Liver (tissue), 9 donors: Measurements from ENCODE around the gene SEMA6D. TPM values are rescaled to one million over a fixed set of nuclear protein-coding genes. Genes with fewer than 3 reads are reported as not detected.

ENCODE experiments used
- DNase-seq: peaks from one replicate; pipeline ENCODE4 v3.0.0-alpha.2; 2017; ENCODE audit warnings: low spot score
- H3K27ac ChIP-seq, 2 donors: one replicate each; pipeline ENCODE4 v1.7.0; 2013; ENCODE audit warnings: inconsistent platforms in 2 of 2, low read length in 2 of 2, control low read depth in 1 of 2, low read depth in 1 of 2, mild to moderate bottlenecking in 1 of 2
- H3K27me3 ChIP-seq, 4 donors: one replicate each; pipeline versions ENCODE4 v1.6.1 to v1.7.0; 2013; ENCODE audit warnings: low read length in 3 of 4, inconsistent platforms in 1 of 4, mild to moderate bottlenecking in 1 of 4, moderate library complexity in 1 of 4; ENCODE audit not compliant: control insufficient read depth in 4 of 4, insufficient read depth in 4 of 4
- H3K36me3 ChIP-seq, 4 donors: one replicate each; pipeline versions ENCODE4 v1.6.1 to v1.7.0; 2013; ENCODE audit warnings: low read length in 3 of 4, mild to moderate bottlenecking in 3 of 4, low read depth in 1 of 4, moderate library complexity in 1 of 4; ENCODE audit not compliant: control insufficient read depth in 4 of 4, insufficient read depth in 3 of 4
- H3K4me1 ChIP-seq, 4 donors: one replicate each; pipeline versions ENCODE4 v1.6.1 to v1.7.0; 2013; ENCODE audit warnings: low read length in 3 of 4, mild to moderate bottlenecking in 3 of 4, moderate library complexity in 1 of 4; ENCODE audit not compliant: control insufficient read depth in 4 of 4, insufficient read depth in 4 of 4
- H3K4me3 ChIP-seq, 3 donors: one replicate each; pipeline versions ENCODE4 v1.6.1 to v1.7.0; 2013; ENCODE audit warnings: low read length in 3 of 3, control low read depth in 1 of 3, low read depth in 1 of 3, mild to moderate bottlenecking in 1 of 3
- H3K9ac ChIP-seq, 2 donors: one replicate each; pipeline ENCODE4 v1.7.0; 2013; ENCODE audit warnings: low read length in 2 of 2, mild to moderate bottlenecking in 2 of 2, moderate library complexity in 2 of 2, control low read depth in 1 of 2, low read depth in 1 of 2
- H3K9me3 ChIP-seq, 4 donors: one replicate each; pipeline versions ENCODE4 v1.6.1 to v1.7.0; 2013; ENCODE audit warnings: low read length in 3 of 4; ENCODE audit not compliant: control insufficient read depth in 4 of 4
- EGR1 ChIP-seq, 2 donors: IDR thresholded peaks; 2 replicates each; pipeline ENCODE4 v1.6.1; 2016 to 2018; ENCODE audit warnings: antibody characterized with exemption in 2 of 2, low read depth in 2 of 2
- FOXA1 ChIP-seq: IDR thresholded peaks from 2 replicates; pipeline ENCODE4 v1.6.1; 2016; ENCODE audit warnings: antibody characterized with exemption
- FOXA2 ChIP-seq: IDR thresholded peaks from 2 replicates; pipeline ENCODE4 v1.6.1; 2016; ENCODE audit warnings: antibody characterized with exemption
- GABPA ChIP-seq, 2 donors: IDR thresholded peaks in 1 of 2; conservative IDR thresholded peaks in 1 of 2; 2 replicates each; pipeline ENCODE4 v1.6.1; 2016; ENCODE audit warnings: antibody characterized with exemption in 2 of 2, mild to moderate bottlenecking in 1 of 2, moderate library complexity in 1 of 2
- HNF4A ChIP-seq, 2 donors: conservative IDR thresholded peaks; 2 replicates each; pipeline ENCODE4 v1.6.1; 2016; ENCODE audit warnings: antibody characterized with exemption in 2 of 2, mild to moderate bottlenecking in 2 of 2
- HNF4G ChIP-seq: IDR thresholded peaks from 2 replicates; pipeline ENCODE4 v1.6.1; 2016; ENCODE audit warnings: antibody characterized with exemption
- JUND ChIP-seq, 2 donors: IDR thresholded peaks; 2 replicates each; pipeline ENCODE4 v1.6.1; 2016; ENCODE audit warnings: antibody characterized with exemption in 2 of 2
- MAX ChIP-seq: IDR thresholded peaks from 2 replicates; pipeline ENCODE4 v1.6.1; 2016; ENCODE audit warnings: antibody characterized with exemption
- NR2F2 ChIP-seq: IDR thresholded peaks from 2 replicates; pipeline ENCODE4 v1.6.1; 2016; ENCODE audit warnings: antibody characterized with exemption
- RAD21 ChIP-seq, 2 donors: IDR thresholded peaks; 2 replicates each; pipeline ENCODE4 v1.6.1; 2016; ENCODE audit warnings: antibody characterized with exemption in 2 of 2, mild to moderate bottlenecking in 2 of 2
- RXRA ChIP-seq, 2 donors: IDR thresholded peaks; 2 replicates each; pipeline ENCODE4 v1.6.1; 2017 to 2018; ENCODE audit warnings: antibody characterized with exemption in 2 of 2, mild to moderate bottlenecking in 1 of 2
- SP1 ChIP-seq: IDR thresholded peaks from 2 replicates; pipeline ENCODE4 v1.6.1; 2018; ENCODE audit warnings: antibody characterized with exemption, mild to moderate bottlenecking
- TAF1 ChIP-seq: conservative IDR thresholded peaks from 2 replicates; pipeline ENCODE4 v1.6.1; 2016; ENCODE audit warnings: antibody characterized with exemption, mild to moderate bottlenecking
- YY1 ChIP-seq: IDR thresholded peaks from 2 replicates; pipeline ENCODE4 v1.6.1; 2016; ENCODE audit warnings: antibody characterized with exemption, mild to moderate bottlenecking
- WGBS: extraction: QIAGEN DNeasy Blood & Tissue Kit; methylation state at CpG from one replicate; pipeline ENCODE4 v1.1.7; 2013; 5-methylcytosine and 5-hydroxymethylcytosine counted together
- polyA plus RNA-seq, 2 donors: library from polyadenylated mRNA; stranded (reverse) in 1 of 2; unstranded in 1 of 2; fragments of 200-250 nt in 1 of 2; fragments of >200 nt in 1 of 2; fragmentation: Nextera tagmentation in 1 of 2; extraction: Ambion mirVana in 1 of 2; gene quantifications; one replicate each; pipeline versions ENCODE4 v1.2.1 to v1.2.3, GENCODE V29; 2013 to 2015
- total RNA-seq, 2 donors: library from RNA; depleted of rRNA; stranded (reverse); fragments of >200 nt; gene quantifications; one replicate each; pipeline ENCODE4 v1.2.3, GENCODE V29; 2014
- TF ChIP-seq, protein P1 (sequence below): IDR thresholded peaks from 2 replicates; pipeline ENCODE4 v1.6.1; 2016; ENCODE audit warnings: antibody characterized with exemption
- TF ChIP-seq, protein P2 (sequence below): IDR thresholded peaks from 2 replicates; pipeline ENCODE4 v1.6.1; 2016; ENCODE audit warnings: antibody characterized with exemption, mild to moderate bottlenecking
- TF ChIP-seq, protein P3 (sequence below): IDR thresholded peaks from 2 replicates; pipeline ENCODE4 v1.6.1; 2016; ENCODE audit warnings: antibody characterized with exemption
- TF ChIP-seq, protein P4 (sequence below): fragments of 150-350 bp; IDR thresholded peaks from 2 replicates; pipeline ENCODE4 v1.5.1; 2017; ENCODE audit warnings: improper control_type of control experiment, low read depth, low read length; ENCODE audit not compliant: missing input control
- donor health status: healthy.
- donor health status: healthy.
- donor health status: healthy.
- donor health status: healthy.
- donor health status: healthy.

SEMA6D gene
- total and polyA plus RNA-seq, 4 donors: 1.0 to 4.5 (median 3.1) TPM

DNA sequence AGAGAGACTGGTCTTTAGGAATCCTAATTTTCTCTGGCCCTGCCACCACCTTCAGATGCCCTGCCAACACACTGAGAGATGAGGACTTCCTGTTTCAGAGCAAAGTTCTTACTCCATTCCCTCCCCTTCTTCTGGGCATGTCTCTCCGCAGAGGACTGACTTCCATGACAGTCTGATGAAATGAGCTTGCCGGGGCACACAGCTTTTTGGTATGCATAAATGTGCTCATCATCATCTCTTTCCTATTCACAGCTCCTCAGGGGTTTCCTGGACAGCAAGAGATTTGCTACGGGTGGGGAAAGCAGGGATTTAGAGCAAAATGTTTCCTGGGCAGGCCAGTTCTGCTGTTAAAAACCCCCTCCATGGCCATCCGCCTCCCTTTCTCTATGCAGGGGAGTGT, 27.6 kb upstream of the SEMA6D start:
- DNase-seq: no peak
- no peaks in the 10 kb centered on the region for H3K9me3 ChIP-seq
- H3K27me3 ChIP-seq: peaks cover 0 to 3% (median 1%) of the 10 kb centered on the region in 4 donors
- H3K36me3 ChIP-seq: no peaks in the 10 kb centered on the region
- H3K4me3 ChIP-seq: no peak overlapping the region
- H3K27ac ChIP-seq: no peak overlapping the region
- H3K9ac ChIP-seq: no peak overlapping the region
- WGBS: 75% methylated on average over 4 of the region's 4 CpGs
- TF ChIP-seq RAD21 (IDR thresholded peaks at IDR 0.05): no peak
- TF ChIP-seq RXRA (IDR thresholded peaks at IDR 0.05): no peak
- TF ChIP-seq, protein P1, sequence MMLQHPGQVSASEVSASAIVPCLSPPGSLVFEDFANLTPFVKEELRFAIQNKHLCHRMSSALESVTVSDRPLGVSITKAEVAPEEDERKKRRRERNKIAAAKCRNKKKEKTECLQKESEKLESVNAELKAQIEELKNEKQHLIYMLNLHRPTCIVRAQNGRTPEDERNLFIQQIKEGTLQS: no peak
- TF ChIP-seq FOXA2: no peak
- TF ChIP-seq, protein P2, sequence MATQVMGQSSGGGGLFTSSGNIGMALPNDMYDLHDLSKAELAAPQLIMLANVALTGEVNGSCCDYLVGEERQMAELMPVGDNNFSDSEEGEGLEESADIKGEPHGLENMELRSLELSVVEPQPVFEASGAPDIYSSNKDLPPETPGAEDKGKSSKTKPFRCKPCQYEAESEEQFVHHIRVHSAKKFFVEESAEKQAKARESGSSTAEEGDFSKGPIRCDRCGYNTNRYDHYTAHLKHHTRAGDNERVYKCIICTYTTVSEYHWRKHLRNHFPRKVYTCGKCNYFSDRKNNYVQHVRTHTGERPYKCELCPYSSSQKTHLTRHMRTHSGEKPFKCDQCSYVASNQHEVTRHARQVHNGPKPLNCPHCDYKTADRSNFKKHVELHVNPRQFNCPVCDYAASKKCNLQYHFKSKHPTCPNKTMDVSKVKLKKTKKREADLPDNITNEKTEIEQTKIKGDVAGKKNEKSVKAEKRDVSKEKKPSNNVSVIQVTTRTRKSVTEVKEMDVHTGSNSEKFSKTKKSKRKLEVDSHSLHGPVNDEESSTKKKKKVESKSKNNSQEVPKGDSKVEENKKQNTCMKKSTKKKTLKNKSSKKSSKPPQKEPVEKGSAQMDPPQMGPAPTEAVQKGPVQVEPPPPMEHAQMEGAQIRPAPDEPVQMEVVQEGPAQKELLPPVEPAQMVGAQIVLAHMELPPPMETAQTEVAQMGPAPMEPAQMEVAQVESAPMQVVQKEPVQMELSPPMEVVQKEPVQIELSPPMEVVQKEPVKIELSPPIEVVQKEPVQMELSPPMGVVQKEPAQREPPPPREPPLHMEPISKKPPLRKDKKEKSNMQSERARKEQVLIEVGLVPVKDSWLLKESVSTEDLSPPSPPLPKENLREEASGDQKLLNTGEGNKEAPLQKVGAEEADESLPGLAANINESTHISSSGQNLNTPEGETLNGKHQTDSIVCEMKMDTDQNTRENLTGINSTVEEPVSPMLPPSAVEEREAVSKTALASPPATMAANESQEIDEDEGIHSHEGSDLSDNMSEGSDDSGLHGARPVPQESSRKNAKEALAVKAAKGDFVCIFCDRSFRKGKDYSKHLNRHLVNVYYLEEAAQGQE: no peak
- no peak for TF ChIP-seq JUND (IDR thresholded peaks at IDR 0.05)
- no peak for TF ChIP-seq SP1
- TF ChIP-seq NR2F2: no peak
- TF ChIP-seq MAX: no peak
- TF ChIP-seq GABPA (IDR thresholded peaks at IDR 0.05 in 1 of 2, conservative IDR thresholded peaks at IDR 0.05 in 1 of 2): no peak
- TF ChIP-seq, protein P3, sequence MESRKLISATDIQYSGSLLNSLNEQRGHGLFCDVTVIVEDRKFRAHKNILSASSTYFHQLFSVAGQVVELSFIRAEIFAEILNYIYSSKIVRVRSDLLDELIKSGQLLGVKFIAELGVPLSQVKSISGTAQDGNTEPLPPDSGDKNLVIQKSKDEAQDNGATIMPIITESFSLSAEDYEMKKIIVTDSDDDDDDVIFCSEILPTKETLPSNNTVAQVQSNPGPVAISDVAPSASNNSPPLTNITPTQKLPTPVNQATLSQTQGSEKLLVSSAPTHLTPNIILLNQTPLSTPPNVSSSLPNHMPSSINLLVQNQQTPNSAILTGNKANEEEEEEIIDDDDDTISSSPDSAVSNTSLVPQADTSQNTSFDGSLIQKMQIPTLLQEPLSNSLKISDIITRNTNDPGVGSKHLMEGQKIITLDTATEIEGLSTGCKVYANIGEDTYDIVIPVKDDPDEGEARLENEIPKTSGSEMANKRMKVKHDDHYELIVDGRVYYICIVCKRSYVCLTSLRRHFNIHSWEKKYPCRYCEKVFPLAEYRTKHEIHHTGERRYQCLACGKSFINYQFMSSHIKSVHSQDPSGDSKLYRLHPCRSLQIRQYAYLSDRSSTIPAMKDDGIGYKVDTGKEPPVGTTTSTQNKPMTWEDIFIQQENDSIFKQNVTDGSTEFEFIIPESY: no peak
- no peak for TF ChIP-seq EGR1 (IDR thresholded peaks at IDR 0.05; ENCODE audit: low read depth in 2 of 2)
- TF ChIP-seq HNF4A (conservative IDR thresholded peaks at IDR 0.05): no peak
- no peak for TF ChIP-seq YY1
- TF ChIP-seq HNF4G: no peak
- TF ChIP-seq FOXA1: no peak
- TF ChIP-seq TAF1: no peak
- TF ChIP-seq, protein P4, sequence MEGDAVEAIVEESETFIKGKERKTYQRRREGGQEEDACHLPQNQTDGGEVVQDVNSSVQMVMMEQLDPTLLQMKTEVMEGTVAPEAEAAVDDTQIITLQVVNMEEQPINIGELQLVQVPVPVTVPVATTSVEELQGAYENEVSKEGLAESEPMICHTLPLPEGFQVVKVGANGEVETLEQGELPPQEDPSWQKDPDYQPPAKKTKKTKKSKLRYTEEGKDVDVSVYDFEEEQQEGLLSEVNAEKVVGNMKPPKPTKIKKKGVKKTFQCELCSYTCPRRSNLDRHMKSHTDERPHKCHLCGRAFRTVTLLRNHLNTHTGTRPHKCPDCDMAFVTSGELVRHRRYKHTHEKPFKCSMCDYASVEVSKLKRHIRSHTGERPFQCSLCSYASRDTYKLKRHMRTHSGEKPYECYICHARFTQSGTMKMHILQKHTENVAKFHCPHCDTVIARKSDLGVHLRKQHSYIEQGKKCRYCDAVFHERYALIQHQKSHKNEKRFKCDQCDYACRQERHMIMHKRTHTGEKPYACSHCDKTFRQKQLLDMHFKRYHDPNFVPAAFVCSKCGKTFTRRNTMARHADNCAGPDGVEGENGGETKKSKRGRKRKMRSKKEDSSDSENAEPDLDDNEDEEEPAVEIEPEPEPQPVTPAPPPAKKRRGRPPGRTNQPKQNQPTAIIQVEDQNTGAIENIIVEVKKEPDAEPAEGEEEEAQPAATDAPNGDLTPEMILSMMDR: no peak
- H3K4me1 ChIP-seq: no peaks in the 10 kb centered on the region
